Skeletal muscle tissue (tissue), 4 donors: ENCODE data around the gene MLN. TPM values are rescaled to one million over a fixed set of nuclear protein-coding genes. Genes with fewer than 3 reads are reported as not detected.

Source experiments
- H3K27ac ChIP-seq: one replicate; pipeline ENCODE4 v1.7.0; 2013; ENCODE audit warnings: mild to moderate bottlenecking, low read depth, low read length, inconsistent platforms
- H3K27me3 ChIP-seq, 3 donors: one replicate each; pipeline ENCODE4 v1.7.0; 2013; ENCODE audit warnings: low read length in 3 of 3; ENCODE audit not compliant: control insufficient read depth in 3 of 3, insufficient read depth in 3 of 3
- H3K36me3 ChIP-seq, 3 donors: one replicate each; pipeline ENCODE4 v1.7.0; 2013; ENCODE audit warnings: low read length in 3 of 3; ENCODE audit not compliant: control insufficient read depth in 3 of 3, insufficient read depth in 3 of 3
- H3K4me1 ChIP-seq, 3 donors: one replicate each; pipeline ENCODE4 v1.7.0; 2013; ENCODE audit warnings: low read length in 3 of 3, mild to moderate bottlenecking in 3 of 3; ENCODE audit not compliant: control insufficient read depth in 3 of 3, insufficient read depth in 3 of 3
- H3K4me3 ChIP-seq, 3 donors: one replicate each; pipeline ENCODE4 v1.7.0; 2013; ENCODE audit warnings: low read length in 3 of 3
- H3K9ac ChIP-seq, 3 donors: one replicate each; pipeline ENCODE4 v1.7.0; 2013; ENCODE audit warnings: low read length in 3 of 3, mild to moderate bottlenecking in 3 of 3, moderate library complexity in 2 of 3, low read depth in 1 of 3
- H3K9me3 ChIP-seq, 3 donors: one replicate each; pipeline ENCODE4 v1.7.0; 2013; ENCODE audit warnings: low read length in 3 of 3; ENCODE audit not compliant: control insufficient read depth in 3 of 3
- total RNA-seq: library from RNA; depleted of rRNA; stranded (reverse); fragments of >200 nt; gene quantifications from one replicate; pipeline ENCODE4 v1.2.3, GENCODE V29; 2014
- donor health status: Osteomylitis.

MLN gene
- total RNA-seq, 1 donor from 2014 or later: not detected

DNA sequence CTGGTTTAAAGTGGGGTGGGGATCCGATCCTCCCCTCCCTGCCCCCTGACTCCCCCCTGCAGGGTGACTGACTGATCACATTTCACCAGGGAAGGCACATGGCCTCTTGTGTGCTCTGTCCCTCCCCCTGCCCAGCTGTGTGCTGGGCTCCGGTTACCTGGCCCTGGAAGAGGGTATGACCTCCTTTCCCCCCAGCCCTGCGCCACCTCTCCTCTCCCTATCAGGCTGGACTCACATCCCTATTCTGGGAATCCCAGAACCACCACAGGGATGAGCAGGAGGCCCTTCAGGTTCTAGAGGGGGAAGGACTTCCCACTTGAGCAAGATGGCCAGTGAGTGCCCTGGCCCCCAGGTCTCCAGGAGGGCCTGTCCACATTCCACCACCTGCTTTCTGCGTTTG lies 55.0 kb downstream of the MLN start:
- H3K27me3 ChIP-seq: peaks cover 0 to 4% (median 0%) of the 10 kb centered on the region in 3 donors
- H3K27ac ChIP-seq: peak overlapping the region; percentile 100
- H3K9ac ChIP-seq: peak overlapping the region; percentile 4 to 100 (median 59)
- H3K4me1 ChIP-seq: peaks cover 65 to 75% (median 66%) of the 10 kb centered on the region in 3 donors
- peaks cover 0 to 11% (median 3%) of the 10 kb centered on the region in 3 donors for H3K36me3 ChIP-seq
- H3K4me3 ChIP-seq: no peak overlapping the region
- H3K9me3 ChIP-seq: no peaks in the 10 kb centered on the region

GRCh38 chr6:33747823-33748222 lies 56.0 kb downstream of the MLN start:
- H3K4me1 ChIP-seq: peaks cover 74 to 86% (median 75%) of the 10 kb centered on the region in 3 donors
- peak overlapping the region; percentile 76 to 100 (median 99) for H3K9ac ChIP-seq

DNA sequence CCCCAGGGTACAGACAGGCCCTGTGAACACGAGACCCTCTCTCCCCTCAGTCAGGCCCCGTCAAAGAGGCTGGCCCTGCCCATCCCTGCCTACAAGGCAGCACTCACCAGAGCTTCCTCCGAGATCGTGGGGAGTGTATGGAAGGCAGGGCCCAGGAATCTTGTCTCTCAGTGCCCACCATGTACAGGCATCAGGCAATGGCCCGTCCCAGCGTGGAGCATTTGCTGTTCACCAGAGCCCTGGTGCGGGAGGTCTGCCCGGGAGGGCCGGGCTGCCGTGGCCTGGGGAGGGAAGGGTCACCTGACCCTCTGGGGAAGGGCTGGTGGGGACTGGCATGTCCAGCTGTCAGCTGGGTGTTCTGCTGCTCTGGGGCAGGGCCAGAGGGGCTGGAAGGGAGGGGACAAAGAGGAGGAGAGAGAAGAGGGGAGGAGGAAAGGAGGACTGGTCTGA lies 57.1 kb downstream of the MLN start, which contains the start of gene IP6K3:
Gene IP6K3, minus strand, starts transcription at position 255 of the 450 bp plus-strand sequence. CDS start 11,429 bp downstream, outside the sequence.
- H3K9ac ChIP-seq: peak within 1 kb of the TSS; percentile 99 to 100 (median 100)

More at GRCh38 chr6:33747823-33748222, 56.0 kb downstream of the MLN start:
- Histone ChIP-seq H3K36me3 (peaks cover 0 to 13% (median 5%) of the 10 kb centered on the region in 3 donors), H3K27ac (peak overlapping the region; percentile 100), H3K4me3 (peak overlapping the region; percentile 25 to 98 (median 41)), H3K27me3 (peaks cover 0 to 5% (median 0%) of the 10 kb centered on the region in 3 donors), H3K9me3 (no peaks in the 10 kb centered on the region)

GRCh38 chr6:33746036-33746600 lies 57.7 kb downstream of the MLN start:
- H3K4me1 ChIP-seq: peaks cover 70 to 83% (median 73%) of the 10 kb centered on the region in 3 donors
- H3K36me3 ChIP-seq: peaks cover 4 to 15% (median 13%) of the 10 kb centered on the region in 3 donors
- peaks cover 0 to 5% (median 0%) of the 10 kb centered on the region in 3 donors for H3K27me3 ChIP-seq
- peak overlapping the region; percentile 91 to 99 (median 98) for H3K4me3 ChIP-seq
- H3K9ac ChIP-seq: peak overlapping the region; percentile 99 to 100 (median 100)
- peak overlapping the region; percentile 100 for H3K27ac ChIP-seq
- no peaks in the 10 kb centered on the region for H3K9me3 ChIP-seq

More for the DNA sequence above, 57.1 kb downstream of the MLN start, which contains the start of gene IP6K3:
- Histone ChIP-seq H3K27me3 (peaks cover 0 to 5% (median 0%) of the 10 kb centered on the region in 3 donors), H3K9me3 (no peaks in the 10 kb centered on the region), H3K4me3 (peak within 1 kb of the TSS; percentile 91 to 99 (median 98)), H3K27ac (peak within 1 kb of the TSS; percentile 100), H3K4me1 (peaks cover 73 to 86% (median 76%) of the 10 kb centered on the region in 3 donors), H3K36me3 (peaks cover 3 to 15% (median 12%) of the 10 kb centered on the region in 3 donors)

DNA sequence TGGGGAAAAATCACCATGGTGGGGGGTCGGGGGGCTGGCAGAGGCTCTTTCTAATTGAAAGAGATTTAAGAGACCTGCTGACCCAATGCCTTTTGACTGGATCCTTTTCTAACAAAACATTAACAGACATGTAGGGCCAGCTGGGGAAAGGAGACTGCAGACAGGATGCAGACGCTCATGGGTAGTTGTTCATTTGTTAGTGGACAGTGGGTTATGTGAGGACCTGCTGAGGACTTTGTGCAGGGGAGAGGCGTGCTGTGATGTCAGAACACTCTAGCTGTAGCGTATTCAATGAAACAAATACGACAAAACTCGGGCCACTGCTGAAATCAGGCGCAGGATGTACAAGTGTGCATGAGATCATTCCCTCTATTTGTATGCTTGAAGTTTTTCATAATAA lies 58.3 kb downstream of the MLN start:
- Histone ChIP-seq H3K9me3 (no peaks in the 10 kb centered on the region), H3K27me3 (peaks cover 0 to 5% (median 0%) of the 10 kb centered on the region in 3 donors), H3K36me3 (peaks cover 5 to 17% (median 15%) of the 10 kb centered on the region in 3 donors), H3K4me3 (peak overlapping the region; percentile 91 to 99 (median 98)), H3K9ac (peak overlapping the region; percentile 99 to 100 (median 100)), H3K27ac (peak overlapping the region; percentile 100), H3K4me1 (peaks cover 70 to 83% (median 73%) of the 10 kb centered on the region in 3 donors)

DNA sequence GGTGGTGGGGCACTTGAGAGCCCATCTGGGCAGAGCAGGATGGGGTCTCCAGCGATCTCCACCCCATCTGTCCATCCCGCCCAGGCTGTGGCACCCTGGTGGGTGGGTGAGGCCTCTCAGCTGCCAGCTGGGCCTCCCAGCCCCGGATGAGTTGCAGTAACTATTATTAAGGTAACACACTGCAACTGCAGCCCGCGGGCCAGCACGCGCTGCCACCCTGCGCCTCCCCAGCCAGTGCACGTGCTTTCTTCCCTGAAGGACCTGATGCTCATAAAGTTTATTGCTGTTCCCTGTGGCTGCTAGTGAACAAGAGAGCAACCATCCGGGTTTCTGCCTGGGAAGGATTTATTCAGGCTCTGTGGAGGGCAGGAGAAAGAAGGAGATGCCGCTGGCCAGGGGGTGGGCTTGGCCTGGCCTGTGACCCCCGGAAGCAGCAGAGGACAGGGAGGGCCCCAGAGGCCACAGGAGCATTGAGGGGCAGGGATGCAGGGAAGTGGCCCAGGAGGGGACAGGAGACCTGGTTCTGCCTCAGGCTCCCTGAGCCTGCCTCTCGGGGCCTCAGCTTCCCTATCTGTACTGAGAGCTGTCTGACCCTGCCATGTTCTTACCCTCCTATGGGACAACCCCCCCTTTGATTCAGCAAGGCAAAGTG lies 58.8 kb downstream of the MLN start:
- H3K27ac ChIP-seq: peak overlapping the region; percentile 100
- peaks cover 70 to 83% (median 73%) of the 10 kb centered on the region in 3 donors for H3K4me1 ChIP-seq
- peaks cover 5 to 17% (median 16%) of the 10 kb centered on the region in 3 donors for H3K36me3 ChIP-seq
- peaks cover 0 to 5% (median 0%) of the 10 kb centered on the region in 3 donors for H3K27me3 ChIP-seq
- H3K9me3 ChIP-seq: no peaks in the 10 kb centered on the region
- peak overlapping the region; percentile 99 to 100 (median 100) for H3K9ac ChIP-seq
- H3K4me3 ChIP-seq: peak overlapping the region; percentile 91 to 99 (median 98)

Other genes with a start within 250 kb of the MLN start
- 9.9 TPM for gene BAK1, start 223.7 kb downstream of the MLN start, total RNA-seq
- gene ITPR3, start 182.7 kb downstream of the MLN start, total RNA-seq: 4.7 TPM
- gene UQCC2, start 92.3 kb downstream of the MLN start, total RNA-seq: 26.1 TPM
- 13.6 TPM for gene IP6K3, start 57.1 kb downstream of the MLN start, total RNA-seq
- 21.9 TPM for gene LEMD2, start 14.9 kb downstream of the MLN start, total RNA-seq